ENCODE data around the gene SORCS3.

The SORCS3 gene

GRCh38 chr10:105128111-105128510 lies 487.0 kb downstream of the SORCS3 start:
- no peaks in the 10 kb centered on the region for H3K79me2 ChIP-seq (ENCODE audit: insufficient read depth, low read length)
- TF ChIP-seq CTCF (IDR thresholded peaks at IDR 0.05; ENCODE audit: insufficient read depth, low read length, poor library complexity, severe bottlenecking) (no peak), EZH2phosphoT487 (conservative IDR thresholded peaks at IDR 0.05; ENCODE audit: low read length) (no peak)
- H3K4me3 ChIP-seq (ENCODE audit: insufficient read depth, low read length, poor library complexity, severe bottlenecking): no peak overlapping the region
- H3K36me3 ChIP-seq (ENCODE audit: low read length): no peaks in the 10 kb centered on the region
- no peak overlapping the region for H2AFZ ChIP-seq (ENCODE audit: low read depth, low read length, severe bottlenecking)
- H3K27ac ChIP-seq (ENCODE audit: low read depth, low read length): no peak overlapping the region
- H3F3A ChIP-seq (ENCODE audit: insufficient read depth): no peaks in the 10 kb centered on the region
- H3K4me2 ChIP-seq (ENCODE audit: low read depth, low read length, poor library complexity, severe bottlenecking): no peak overlapping the region
- no peaks in the 10 kb centered on the region for H3K9me3 ChIP-seq (ENCODE audit: insufficient read depth, low read length)
- H3K9ac ChIP-seq (ENCODE audit: low read length): no peak overlapping the region
- H3K9me2 ChIP-seq (replicated peaks; ENCODE audit: insufficient read depth, low read length): no peaks in the 10 kb centered on the region
- no peaks in the 10 kb centered on the region for H3K27me3 ChIP-seq (ENCODE audit: low read length)
- no peaks in the 10 kb centered on the region for H4K20me1 ChIP-seq (ENCODE audit: low read depth, low read length)

- Histone ChIP-seq H3K4me3 (ENCODE audit: insufficient read depth, low read length, poor library complexity, severe bottlenecking) (no peak overlapping the region), H3K4me2 (ENCODE audit: low read depth, low read length, poor library complexity, severe bottlenecking) (no peak overlapping the region), H3K9me2 (replicated peaks; ENCODE audit: insufficient read depth, low read length) (no peaks in the 10 kb centered on the region), H3F3A (ENCODE audit: insufficient read depth) (no peaks in the 10 kb centered on the region), H3K27ac (ENCODE audit: low read depth, low read length) (no peak overlapping the region), H2AFZ (ENCODE audit: low read depth, low read length, severe bottlenecking) (no peak overlapping the region), H3K9me3 (ENCODE audit: insufficient read depth, low read length) (no peaks in the 10 kb centered on the region), H3K36me3 (ENCODE audit: low read length) (no peaks in the 10 kb centered on the region), H3K9ac (ENCODE audit: low read length) (no peak overlapping the region), H4K20me1 (ENCODE audit: low read depth, low read length) (no peaks in the 10 kb centered on the region), H3K79me2 (ENCODE audit: insufficient read depth, low read length) (no peaks in the 10 kb centered on the region), H3K27me3 (ENCODE audit: low read length) (no peaks in the 10 kb centered on the region)
- TF ChIP-seq EZH2phosphoT487 (conservative IDR thresholded peaks at IDR 0.05; ENCODE audit: low read length) (no peak), CTCF (IDR thresholded peaks at IDR 0.05; ENCODE audit: insufficient read depth, low read length, poor library complexity, severe bottlenecking) (no peak)
These were observed 497.3 kb downstream of the SORCS3 start for GRCh38 chr10:105138358-105138757.

GRCh38 chr10:105139363-105139896 lies 498.3 kb downstream of the SORCS3 start:
- Histone ChIP-seq H3K4me2 (ENCODE audit: low read depth, low read length, poor library complexity, severe bottlenecking) (no peak overlapping the region), H4K20me1 (ENCODE audit: low read depth, low read length) (no peaks in the 10 kb centered on the region), H3K27ac (ENCODE audit: low read depth, low read length) (no peak overlapping the region), H3K9me3 (ENCODE audit: insufficient read depth, low read length) (no peaks in the 10 kb centered on the region), H3K9ac (ENCODE audit: low read length) (no peak overlapping the region), H3K79me2 (ENCODE audit: insufficient read depth, low read length) (no peaks in the 10 kb centered on the region), H3K27me3 (ENCODE audit: low read length) (no peaks in the 10 kb centered on the region), H3K9me2 (replicated peaks; ENCODE audit: insufficient read depth, low read length) (no peaks in the 10 kb centered on the region), H3F3A (ENCODE audit: insufficient read depth) (no peaks in the 10 kb centered on the region), H3K4me3 (ENCODE audit: insufficient read depth, low read length, poor library complexity, severe bottlenecking) (no peak overlapping the region), H2AFZ (ENCODE audit: low read depth, low read length, severe bottlenecking) (no peak overlapping the region), H3K36me3 (ENCODE audit: low read length) (no peaks in the 10 kb centered on the region)
- TF ChIP-seq EZH2phosphoT487 (conservative IDR thresholded peaks at IDR 0.05; ENCODE audit: low read length): no peak
- no peak for TF ChIP-seq CTCF (IDR thresholded peaks at IDR 0.05; ENCODE audit: insufficient read depth, low read length, poor library complexity, severe bottlenecking)
